NCI-H2196 treated with DMSO at 0.1 percent for 48 hours (cell line): ENCODE measurements around the gene EDN3.

ENCODE experiments used
- DNase-seq: peaks from one replicate; lab custom pipeline; 2025; ENCODE audit not compliant: unreplicated experiment; lab: John Stamatoyannopoulos, UW

The EDN3 gene

DNA sequence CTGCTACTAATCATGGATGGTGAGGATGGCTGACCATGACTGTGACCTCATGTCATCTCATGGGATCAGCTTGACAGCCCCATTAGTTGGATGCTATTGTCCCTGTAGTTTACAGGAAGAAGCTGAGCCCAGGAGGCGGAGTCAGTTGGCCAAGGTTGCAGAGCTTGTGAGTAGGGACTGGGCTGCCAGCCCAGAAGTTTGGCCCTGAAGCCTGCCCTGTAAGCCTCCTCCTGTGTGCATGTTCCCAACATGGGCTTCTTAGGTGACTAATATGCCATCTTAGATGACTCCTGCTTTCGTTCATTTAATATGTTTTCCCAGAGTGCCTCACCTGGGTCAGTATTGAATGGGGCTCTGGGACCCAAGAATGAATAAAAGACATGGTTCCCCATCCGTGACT is 6.9 kb downstream of the EDN3 start:
- DNase-seq = no peak

- DNase-seq = no peak
Measured at GRCh38 chr20:59308493-59309201, 8.2 kb downstream of the EDN3 start.

DNA sequence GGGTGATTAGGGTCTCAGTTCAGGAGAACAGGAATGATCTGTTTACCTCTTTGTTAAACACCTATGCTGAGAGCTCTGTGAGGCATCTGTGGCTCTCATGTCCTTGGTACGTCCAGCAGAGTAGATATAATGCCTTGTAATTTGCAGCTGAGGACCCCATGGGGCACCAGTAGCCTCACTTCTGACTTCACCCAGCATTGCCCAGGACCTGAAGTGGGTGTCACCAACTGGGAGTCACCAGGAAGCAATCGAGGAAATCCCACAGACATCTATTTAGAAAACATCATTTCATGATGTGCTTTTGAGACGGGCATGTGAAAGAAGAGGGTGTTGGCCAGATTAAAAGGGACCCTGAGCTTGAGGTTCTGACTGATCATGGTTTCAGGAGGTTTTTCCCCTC is 8.8 kb downstream of the EDN3 start:
- no peak for DNase-seq

DNA sequence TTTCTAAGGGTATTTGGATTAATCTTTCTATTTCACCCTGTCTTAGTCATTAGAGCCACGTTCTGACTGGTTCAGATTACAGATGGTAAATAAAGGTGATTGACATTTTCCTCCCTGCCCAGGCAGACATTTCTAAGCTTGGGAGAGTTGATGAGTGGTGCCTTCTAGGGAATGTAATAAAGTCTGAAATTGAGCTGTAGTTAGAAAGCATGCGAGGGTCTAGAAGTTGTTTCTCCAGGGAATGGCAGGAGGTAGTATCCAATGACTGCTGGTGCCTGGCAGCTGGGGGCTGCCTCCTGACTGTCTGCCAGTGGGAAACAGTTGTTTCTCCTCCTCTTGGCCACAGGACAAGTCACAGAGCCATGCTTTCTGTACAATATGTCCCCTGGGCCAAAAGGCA is 14.6 kb downstream of the EDN3 start:
- DNase-seq = no peak

- no peak for DNase-seq
Measured at GRCh38 chr20:59316911-59317731, 16.7 kb downstream of the EDN3 start.

DNA sequence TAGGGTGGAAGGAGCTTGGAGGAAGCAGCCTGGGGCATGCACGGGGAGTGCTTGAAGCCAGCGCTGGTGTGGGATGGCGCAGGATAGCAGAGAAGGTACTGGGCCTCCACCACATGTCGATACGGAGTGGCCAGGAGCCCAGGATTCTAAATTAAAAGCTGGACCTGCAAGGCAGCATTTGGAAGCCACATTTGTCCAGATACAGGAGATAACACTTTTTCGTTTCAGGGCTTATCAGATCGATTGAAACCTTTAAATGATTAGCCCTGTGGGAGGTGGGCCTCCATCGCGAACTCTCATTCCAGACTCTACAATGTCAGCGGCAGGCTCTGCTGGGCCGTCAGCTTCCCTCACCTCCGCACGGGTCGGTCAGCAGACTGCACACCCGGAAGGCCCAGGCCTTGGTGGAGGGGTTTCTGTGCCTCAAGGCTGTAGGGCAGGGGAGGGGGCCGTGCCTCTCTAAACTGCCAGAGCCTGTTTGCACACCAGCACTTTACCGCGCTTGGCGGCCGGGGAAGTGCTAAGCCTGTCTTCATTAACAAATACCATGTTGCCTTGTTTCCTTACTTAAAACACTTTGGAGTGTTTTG is 17.9 kb downstream of the EDN3 start:
- DNase-seq = no peak

- DNase-seq = no peak
Measured at GRCh38 chr20:59318803-59319202, 18.4 kb downstream of the EDN3 start.

DNA sequence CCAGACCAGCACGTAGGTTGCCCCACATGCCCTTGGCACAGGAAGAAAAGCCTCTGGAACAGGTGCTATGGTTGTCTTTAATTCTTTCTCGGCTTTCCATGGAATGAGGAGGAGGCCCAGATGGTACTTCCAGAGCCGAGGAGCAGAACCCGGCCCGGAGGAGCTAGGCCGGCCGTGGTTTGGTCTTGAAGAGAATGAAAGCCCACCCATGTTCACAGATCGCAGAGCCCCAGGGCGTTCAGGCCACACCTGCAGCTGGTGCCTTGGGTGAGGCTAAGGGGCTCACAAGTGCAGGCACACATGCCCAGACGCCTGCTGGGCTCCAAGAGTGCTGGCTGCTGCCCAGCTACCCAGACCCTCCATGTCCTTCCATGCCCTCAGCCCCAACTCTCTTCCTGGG is 20.0 kb downstream of the EDN3 start:
- DNase-seq = no peak

DNA sequence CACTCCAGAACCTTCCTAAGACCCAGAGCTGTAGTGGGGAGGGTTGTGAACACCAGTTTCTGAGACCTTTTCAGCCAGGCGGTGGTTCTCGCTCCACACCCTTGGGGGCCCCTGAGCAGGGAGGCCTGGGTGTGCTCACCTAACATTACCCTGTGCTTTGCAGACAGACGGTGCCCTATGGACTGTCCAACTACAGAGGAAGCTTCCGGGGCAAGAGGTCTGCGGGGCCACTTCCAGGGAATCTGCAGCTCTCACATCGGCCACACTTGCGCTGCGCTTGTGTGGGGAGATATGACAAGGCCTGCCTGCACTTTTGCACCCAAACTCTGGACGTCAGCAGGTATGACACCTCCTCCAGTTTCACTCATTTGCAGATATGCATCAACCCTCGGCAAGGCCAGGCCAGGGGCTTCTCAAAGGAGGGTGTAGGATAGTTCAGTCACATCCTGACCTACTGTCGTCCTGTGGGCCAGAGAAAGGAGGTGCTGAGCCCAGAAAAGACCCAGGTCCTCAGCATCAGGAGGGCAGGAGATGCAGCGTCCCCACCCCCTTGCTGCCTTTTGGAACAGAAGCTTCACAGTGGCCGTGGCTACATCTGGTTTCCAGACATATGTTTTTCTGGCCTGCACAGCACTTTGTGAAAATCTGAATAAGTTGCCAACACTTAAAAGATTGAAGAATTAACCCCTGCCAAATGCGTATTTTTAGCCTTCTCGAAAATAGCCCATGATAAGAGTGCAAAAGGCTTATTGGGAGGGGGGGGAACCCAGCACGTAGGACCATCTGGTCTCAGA is 20.6 kb downstream of the EDN3 start:
- DNase-seq = no peak

GRCh38 chr20:59322081-59322480 is 21.7 kb downstream of the EDN3 start:
- DNase-seq = no peak

- no peak for DNase-seq
Measured at GRCh38 chr20:59322585-59323454, 22.4 kb downstream of the EDN3 start.

DNA sequence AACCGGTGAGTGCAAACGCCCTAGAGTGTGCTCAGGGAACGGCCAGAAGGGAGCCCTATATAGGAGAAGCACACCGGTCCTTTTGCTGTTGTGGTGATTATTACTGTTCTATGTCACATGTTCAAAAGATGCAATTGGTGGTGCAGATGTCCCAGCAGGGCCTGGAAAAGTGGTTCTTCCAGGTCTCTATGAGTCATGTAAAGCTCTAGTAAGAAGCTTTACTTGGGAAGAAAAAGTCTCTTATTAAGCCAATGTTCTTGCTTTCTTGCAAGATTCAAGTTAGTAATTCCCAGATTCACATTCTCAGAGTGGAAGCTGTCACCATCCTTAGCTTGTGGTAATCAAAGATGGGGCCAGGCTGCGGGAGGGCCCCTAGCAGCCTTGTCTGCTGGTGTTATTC is 23.3 kb downstream of the EDN3 start:
- DNase-seq = no peak

GRCh38 chr20:59324521-59325141 is 24.2 kb downstream of the EDN3 start:
- no peak for DNase-seq

DNA sequence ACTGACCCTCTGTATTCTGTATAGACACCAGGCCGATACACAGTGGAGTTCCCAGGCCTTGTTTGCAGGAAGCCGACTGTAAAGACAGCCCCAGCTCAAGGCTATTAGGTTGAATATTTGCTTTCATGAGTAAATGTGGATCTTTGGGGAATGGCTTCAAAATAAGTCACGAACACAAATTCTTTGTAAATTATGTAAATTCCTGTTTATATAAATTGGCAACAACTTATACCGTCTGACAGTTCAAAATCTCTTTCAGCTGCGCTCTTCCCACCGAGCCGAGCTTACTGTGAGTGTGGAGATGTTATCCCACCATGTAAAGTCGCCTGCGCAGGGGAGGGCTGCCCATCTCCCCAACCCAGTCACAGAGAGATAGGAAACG is 24.7 kb downstream of the EDN3 start:
- no peak for DNase-seq

DNA sequence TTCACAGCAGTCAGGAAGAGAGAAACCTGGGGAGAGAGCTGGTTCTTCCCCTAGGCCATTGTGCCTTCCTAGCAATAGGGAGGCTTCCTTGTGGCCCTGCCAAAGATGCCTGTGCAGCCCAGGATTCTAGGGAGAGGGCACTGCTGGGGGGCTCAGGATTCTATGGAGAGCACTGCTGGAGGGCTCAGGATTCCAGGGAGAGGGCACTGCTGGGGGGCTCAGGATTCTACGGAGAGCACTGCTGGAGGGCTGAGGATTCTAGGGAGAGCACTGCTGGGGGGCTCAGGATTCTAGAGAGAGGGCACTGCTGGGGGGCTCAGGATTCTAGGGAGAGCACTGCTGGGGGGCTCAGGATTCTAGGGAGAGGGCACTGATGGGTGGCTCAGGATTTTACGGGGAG is 25.8 kb downstream of the EDN3 start:
- DNase-seq = no peak

DNA sequence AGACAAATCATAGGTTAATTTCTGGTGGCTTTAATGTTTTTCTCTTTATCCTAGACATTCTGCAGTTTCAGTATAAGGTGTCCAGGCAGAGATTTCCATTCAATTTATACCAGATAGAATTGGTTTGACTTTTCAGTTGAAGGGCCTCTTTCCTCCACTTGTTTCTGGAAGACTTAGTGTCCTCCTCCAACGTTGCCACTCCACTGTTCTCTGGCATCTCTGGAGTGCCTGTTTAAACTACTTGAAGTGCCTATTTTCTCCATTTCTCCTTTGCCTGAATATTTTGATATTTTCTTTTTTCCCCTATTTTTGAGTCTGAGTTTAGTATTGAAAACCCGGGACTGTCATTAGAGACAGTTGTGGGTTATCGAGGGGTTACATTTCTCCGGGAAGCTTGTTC is 27.7 kb downstream of the EDN3 start:
- DNase-seq = no peak

- no peak for DNase-seq
Measured at GRCh38 chr20:59331721-59332329, 31.4 kb downstream of the EDN3 start.

DNA sequence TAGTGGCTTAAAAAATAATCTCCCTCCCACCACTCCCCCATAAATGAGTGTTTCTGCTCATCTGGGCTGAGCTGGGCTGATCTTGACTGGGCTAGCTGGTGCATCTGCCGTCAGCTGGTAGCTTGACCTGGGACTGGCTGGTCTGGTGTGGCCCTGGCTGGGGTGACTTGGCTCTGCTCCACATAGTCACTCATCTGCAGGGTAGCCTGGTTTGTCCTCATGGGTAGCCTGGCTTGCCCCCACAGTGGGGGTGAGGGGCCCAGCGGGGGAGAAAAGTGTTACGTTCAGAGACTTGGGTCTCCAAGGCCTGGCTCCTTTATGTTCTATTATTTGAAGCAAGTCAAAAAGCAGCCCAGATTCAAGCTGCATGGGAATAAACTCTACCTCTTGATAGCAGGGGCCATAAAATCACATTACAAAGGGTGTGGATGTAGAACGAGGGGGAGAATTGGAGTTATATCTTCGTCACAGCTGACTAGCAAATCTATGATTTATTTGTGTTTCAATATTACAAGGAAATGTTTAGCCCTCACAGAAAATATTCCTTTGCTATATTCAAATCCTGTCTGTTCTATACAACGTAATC is 32.9 kb downstream of the EDN3 start:
- no peak for DNase-seq

DNA sequence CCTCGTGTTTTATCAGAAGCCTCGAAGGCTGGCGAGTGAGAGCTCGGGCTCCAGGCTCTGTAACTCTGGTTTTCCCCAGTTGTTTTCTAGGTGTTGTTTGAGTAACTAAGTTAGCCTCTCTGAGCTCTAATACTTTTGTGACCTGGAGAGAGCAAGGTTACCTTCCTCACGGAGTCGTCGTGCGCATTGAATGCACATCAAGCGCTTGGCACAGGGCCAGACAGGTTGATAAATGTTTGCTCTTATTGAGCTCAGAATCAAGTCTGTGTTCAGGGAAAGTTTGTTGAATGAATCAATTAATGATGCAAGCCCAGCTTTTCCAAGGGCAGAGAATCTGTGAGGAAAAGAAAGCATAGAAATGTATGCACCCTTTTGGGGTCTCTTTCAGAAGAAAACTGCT is 33.5 kb downstream of the EDN3 start:
- DNase-seq = no peak
